Kidney epithelial cell (primary cell): Measurements from ENCODE around the gene AKR7A3. TPM values are rescaled to one million over a fixed set of nuclear protein-coding genes. Genes with fewer than 3 reads are reported as not detected.

Experiments used
- DNase-seq: peaks from one replicate; pipeline ENCODE4 v3.0.0-alpha.2; 2010; ENCODE audit warnings: low read depth
- H3K27me3 ChIP-seq: 2 replicates; pipeline ENCODE4 v1.6.0; 2011; ENCODE audit warnings: low read length; ENCODE audit not compliant: control insufficient read depth, insufficient read depth
- H3K36me3 ChIP-seq: 2 replicates; pipeline ENCODE4 v1.5.1; 2011; ENCODE audit warnings: low read length; ENCODE audit not compliant: control insufficient read depth, insufficient read depth
- H3K4me3 ChIP-seq: 2 replicates; pipeline ENCODE4 v1.5.1; 2011; ENCODE audit warnings: low read depth, mild to moderate bottlenecking, control low read depth, low read length
- CTCF ChIP-seq: IDR thresholded peaks from 2 replicates; pipeline ENCODE4 v1.5.1; 2011; ENCODE audit warnings: mild to moderate bottlenecking, moderate library complexity, low read length, control low read depth, inconsistent platforms; ENCODE audit not compliant: insufficient read depth, poor library complexity, severe bottlenecking
- total RNA-seq: library from RNA; depleted of rRNA; stranded (reverse); fragments of >200 nt; gene quantifications from 2 replicates; pipeline ENCODE4 v1.2.3, GENCODE V29; 2015

AKR7A3 gene
- total RNA-seq, 1 donor from 2014 or later = 0.33 TPM

GRCh38 chr1:19315378-19316198 is 27.0 kb upstream of the AKR7A3 start:
- TF ChIP-seq CTCF = no peak
- H3K27me3 ChIP-seq = no peaks in the 10 kb centered on the region
- no peak for DNase-seq
- no peak overlapping the region for H3K4me3 ChIP-seq
- no peaks in the 10 kb centered on the region for H3K36me3 ChIP-seq

GRCh38 chr1:19313961-19314882 is 25.7 kb upstream of the AKR7A3 start:
- H3K27me3 ChIP-seq = no peaks in the 10 kb centered on the region
- H3K4me3 ChIP-seq = no peak overlapping the region
- DNase-seq = no peak
- no peak for TF ChIP-seq CTCF
- no peaks in the 10 kb centered on the region for H3K36me3 ChIP-seq

GRCh38 chr1:19313636-19313959 is 25.0 kb upstream of the AKR7A3 start:
- no peak for TF ChIP-seq CTCF
- no peaks in the 10 kb centered on the region for H3K36me3 ChIP-seq
- no peak overlapping the region for H3K4me3 ChIP-seq
- H3K27me3 ChIP-seq = no peaks in the 10 kb centered on the region
- DNase-seq = no peak

GRCh38 chr1:19312782-19313635 is 24.4 kb upstream of the AKR7A3 start:
- Histone ChIP-seq H3K27me3 (no peaks in the 10 kb centered on the region), H3K4me3 (peak overlapping the region; percentile 79), H3K36me3 (no peaks in the 10 kb centered on the region)
- TF ChIP-seq CTCF = no peak
- DNase-seq = no peak

- Histone ChIP-seq H3K4me3 (peak within 1 kb of the TSS; percentile 79), H3K27me3 (no peaks in the 10 kb centered on the region), H3K36me3 (no peaks in the 10 kb centered on the region)
- DNase-seq = peak; percentile 54
- no peak for TF ChIP-seq CTCF
These were observed 23.6 kb upstream of the AKR7A3 start, which contains the start of the genes AKR7A2 and SLC66A1 for GRCh38 chr1:19311931-19312781. AKR7A2 (minus strand) TSS chr1:19312144; CDS start chr1:19312124, 20 bp downstream. SLC66A1 (plus strand) TSS chr1:19312326; CDS start chr1:19317678, 5,352 bp downstream.
